ENCODE measurements around the gene GALNT14. TPM values are rescaled to one million over a fixed set of nuclear protein-coding genes. Genes with fewer than 3 reads are reported as not detected.

Gene GALNT14
- total and polyA plus RNA-seq, 12 donors = 0.39 to 8.9 (median 1.7) TPM; not detected in 2

DNA sequence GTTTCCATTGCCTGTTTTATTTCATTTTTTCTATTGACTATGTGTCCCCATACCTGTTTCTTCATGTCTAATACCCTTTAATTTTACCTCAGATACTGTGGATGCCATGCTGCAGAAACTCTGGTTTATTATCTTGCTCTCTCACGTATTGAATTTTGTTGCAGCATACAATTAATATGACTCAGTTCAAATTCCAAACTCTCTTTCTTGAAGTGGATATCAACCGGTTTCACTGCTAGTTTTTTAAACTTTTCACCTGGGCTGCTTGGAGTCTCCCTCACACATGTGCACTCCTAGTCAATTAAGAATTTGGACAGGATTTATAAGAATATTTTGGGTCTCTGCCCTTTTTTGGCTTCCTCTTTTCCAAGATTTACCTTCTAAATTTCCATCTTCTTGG lies 260.4 kb downstream of the GALNT14 start:
- TF ChIP-seq, protein P1, sequence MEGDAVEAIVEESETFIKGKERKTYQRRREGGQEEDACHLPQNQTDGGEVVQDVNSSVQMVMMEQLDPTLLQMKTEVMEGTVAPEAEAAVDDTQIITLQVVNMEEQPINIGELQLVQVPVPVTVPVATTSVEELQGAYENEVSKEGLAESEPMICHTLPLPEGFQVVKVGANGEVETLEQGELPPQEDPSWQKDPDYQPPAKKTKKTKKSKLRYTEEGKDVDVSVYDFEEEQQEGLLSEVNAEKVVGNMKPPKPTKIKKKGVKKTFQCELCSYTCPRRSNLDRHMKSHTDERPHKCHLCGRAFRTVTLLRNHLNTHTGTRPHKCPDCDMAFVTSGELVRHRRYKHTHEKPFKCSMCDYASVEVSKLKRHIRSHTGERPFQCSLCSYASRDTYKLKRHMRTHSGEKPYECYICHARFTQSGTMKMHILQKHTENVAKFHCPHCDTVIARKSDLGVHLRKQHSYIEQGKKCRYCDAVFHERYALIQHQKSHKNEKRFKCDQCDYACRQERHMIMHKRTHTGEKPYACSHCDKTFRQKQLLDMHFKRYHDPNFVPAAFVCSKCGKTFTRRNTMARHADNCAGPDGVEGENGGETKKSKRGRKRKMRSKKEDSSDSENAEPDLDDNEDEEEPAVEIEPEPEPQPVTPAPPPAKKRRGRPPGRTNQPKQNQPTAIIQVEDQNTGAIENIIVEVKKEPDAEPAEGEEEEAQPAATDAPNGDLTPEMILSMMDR (IDR thresholded peaks at IDR 0.05) = no peak
- no peak for TF ChIP-seq POLR2A (IDR thresholded peaks at IDR 0.05)
- no peaks in the 10 kb centered on the region for H3K36me3 ChIP-seq (replicated peaks in 1 of 2)
- H3K27me3 ChIP-seq = no peaks in the 10 kb centered on the region
- H3K4me1 ChIP-seq (replicated peaks in 1 of 2) = no peaks in the 10 kb centered on the region
- no peak for DNase-seq
- intact Hi-C loops (cut with DNase I) = no loop called here
- WGBS, 4 donors = 72 to 80% (median 77%) methylated on average over 2 of the region's 2 CpGs
- no peak overlapping the region for H3K4me3 ChIP-seq
- no peaks in the 10 kb centered on the region for H3K9me3 ChIP-seq (replicated peaks in 1 of 3)
- no peak overlapping the region for H3K27ac ChIP-seq

DNA sequence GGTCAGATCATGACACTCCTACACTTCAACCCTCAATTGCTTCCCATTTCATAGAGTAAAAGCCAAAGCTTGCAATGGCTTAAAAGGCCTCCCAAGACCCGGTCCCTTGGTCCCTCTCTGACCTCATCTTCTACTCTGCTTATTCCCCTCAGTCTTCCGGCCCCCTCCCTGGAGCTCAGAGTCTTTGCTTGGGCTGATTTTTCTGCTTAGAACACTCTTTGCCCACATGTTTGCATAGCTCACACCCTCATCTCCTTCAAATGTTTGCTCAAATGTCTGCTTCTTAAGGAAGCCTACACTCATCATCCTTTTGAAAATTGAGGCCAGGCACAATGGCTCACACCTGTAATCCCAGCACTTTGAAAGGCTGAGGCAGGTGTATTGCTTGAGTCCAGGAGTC lies 265.4 kb downstream of the GALNT14 start:
- no peak for DNase-seq
- no peaks in the 10 kb centered on the region for H3K4me1 ChIP-seq (replicated peaks in 1 of 2)
- 62 to 75% (median 71%) methylated on average over 2 of the region's 2 CpGs for WGBS, 4 donors
- no peaks in the 10 kb centered on the region for H3K27me3 ChIP-seq
- H3K36me3 ChIP-seq (replicated peaks in 1 of 2) = no peaks in the 10 kb centered on the region
- no peaks in the 10 kb centered on the region for H3K9me3 ChIP-seq (replicated peaks in 1 of 3)
- H3K4me3 ChIP-seq = no peak overlapping the region
- H3K27ac ChIP-seq = peak overlapping the region in 1 of 5 donors; percentile 26
- intact Hi-C loops (cut with DNase I) = no loop called here
- TF ChIP-seq POLR2A (IDR thresholded peaks at IDR 0.05) = no peak

DNA sequence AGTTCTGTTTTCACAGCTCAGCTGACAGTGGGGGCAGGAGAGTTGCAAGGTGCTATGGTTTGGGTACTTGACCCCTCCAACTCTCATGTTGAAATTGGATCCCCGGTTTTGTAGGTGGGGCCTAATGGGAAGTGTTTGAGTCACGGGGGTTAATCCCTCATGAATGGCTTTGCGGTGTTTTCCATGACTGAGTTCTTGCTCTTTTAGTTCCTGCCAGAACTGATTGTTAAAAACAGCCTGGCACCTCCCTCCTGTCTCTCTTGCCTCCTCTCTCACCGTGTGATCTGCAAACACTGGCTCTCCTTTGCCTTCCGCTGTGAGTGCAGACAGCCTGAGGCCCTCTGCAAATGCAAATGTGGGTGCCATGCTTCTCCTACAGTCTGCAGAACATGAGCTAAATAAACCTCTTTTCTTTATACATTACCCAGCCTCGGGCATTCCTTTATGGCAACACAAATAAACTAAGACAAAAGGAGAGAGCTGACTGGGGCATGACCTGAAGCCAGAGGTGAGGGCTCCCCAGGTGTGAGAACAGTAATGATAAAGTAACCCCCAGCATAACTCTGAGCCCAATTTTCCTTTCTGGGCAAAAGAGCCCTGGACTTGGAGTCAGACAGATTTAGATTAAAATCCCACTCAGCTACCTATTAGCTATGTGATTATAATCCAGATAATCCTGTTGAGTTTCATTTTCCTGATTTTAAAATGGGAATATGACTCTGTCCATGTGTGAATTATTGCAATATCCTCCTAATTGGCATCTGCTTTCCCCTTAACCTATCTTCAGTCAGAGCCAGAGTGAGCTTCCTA lies 266.1 kb downstream of the GALNT14 start:
- TF ChIP-seq, protein P1 (IDR thresholded peaks at IDR 0.05) = no peak
- TF ChIP-seq POLR2A (IDR thresholded peaks at IDR 0.05) = no peak
- Histone ChIP-seq H3K27me3 (no peaks in the 10 kb centered on the region), H3K4me1 (replicated peaks in 1 of 2) (no peaks in the 10 kb centered on the region), H3K9me3 (replicated peaks in 1 of 3) (no peaks in the 10 kb centered on the region), H3K4me3 (no peak overlapping the region), H3K36me3 (replicated peaks in 1 of 2) (no peaks in the 10 kb centered on the region), H3K27ac (no peak overlapping the region)
- DNase-seq = no peak
- WGBS, 4 donors = 25 to 38% (median 32%) methylated on average over 6 of the region's 6 CpGs
- intact Hi-C loops (cut with DNase I) = no loop called here

DNA sequence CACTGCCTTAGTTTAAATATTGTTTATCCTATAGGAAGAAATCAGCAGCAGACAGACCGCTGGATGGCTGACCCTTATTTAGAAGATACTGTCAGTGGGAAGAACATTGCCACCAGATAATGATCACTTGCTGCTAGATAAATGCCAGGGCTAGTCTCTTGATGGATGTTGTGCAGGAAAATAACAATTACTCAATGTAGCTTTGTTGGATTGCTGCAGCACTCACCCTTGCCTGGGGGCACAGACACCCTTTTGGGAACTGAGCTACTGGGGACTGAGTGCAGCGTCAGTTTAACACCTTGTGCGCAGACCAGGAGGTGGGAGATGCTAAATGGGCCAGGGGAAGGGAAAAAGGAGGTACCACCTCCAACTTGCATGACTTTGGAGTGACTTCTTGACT lies 266.8 kb downstream of the GALNT14 start:
- no peak overlapping the region for H3K27ac ChIP-seq
- DNase-seq = peak in 2 of 7 donors; percentile 25 to 78
- H3K4me3 ChIP-seq = no peak overlapping the region
- H3K36me3 ChIP-seq (replicated peaks in 1 of 2) = no peaks in the 10 kb centered on the region
- H3K9me3 ChIP-seq (replicated peaks in 1 of 3) = no peaks in the 10 kb centered on the region
- H3K27me3 ChIP-seq = no peaks in the 10 kb centered on the region
- no peaks in the 10 kb centered on the region for H3K4me1 ChIP-seq (replicated peaks in 1 of 2)
- intact Hi-C loops (cut with DNase I) = no loop called here
- WGBS, 4 donors = 43 to 53% (median 49%) methylated on average over 3 of the region's 3 CpGs
- TF ChIP-seq, protein P1 (IDR thresholded peaks at IDR 0.05) = no peak

DNA sequence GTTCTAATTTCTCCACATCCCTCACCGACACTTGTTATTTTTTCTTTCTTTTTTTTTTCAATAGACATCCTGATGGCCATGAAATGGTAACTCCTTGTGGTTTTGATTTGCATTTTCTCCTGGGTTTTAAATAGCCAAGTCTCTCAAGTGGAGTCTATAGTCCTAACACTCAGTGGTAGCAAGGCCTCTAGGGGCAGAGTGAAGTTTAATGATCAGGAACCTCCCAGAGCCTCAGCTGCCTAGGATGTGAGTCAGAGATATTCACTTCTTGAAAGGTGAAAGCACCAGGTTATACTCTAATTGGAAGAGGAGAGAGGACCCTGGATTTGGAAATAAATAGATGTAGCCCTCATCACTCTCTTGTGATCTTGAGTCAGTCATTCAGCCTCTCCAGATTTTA lies 268.3 kb downstream of the GALNT14 start:
- no peaks in the 10 kb centered on the region for H3K9me3 ChIP-seq (replicated peaks in 1 of 3)
- intact Hi-C loops (cut with DNase I) = loop anchor here (10.0 kb wide), 1 partner anchor 155 kb away; no protein-coding TSS in a partner anchor
- DNase-seq = no peak
- H3K4me1 ChIP-seq (replicated peaks in 1 of 2) = no peaks in the 10 kb centered on the region
- 93 to 95% (median 94%) methylated on average over 1 of the region's 1 CpG for WGBS, 4 donors
- H3K4me3 ChIP-seq = no peak overlapping the region
- H3K27me3 ChIP-seq = no peaks in the 10 kb centered on the region
- TF ChIP-seq, protein P1 (IDR thresholded peaks at IDR 0.05) = no peak
- no peak for TF ChIP-seq POLR2A (IDR thresholded peaks at IDR 0.05)
- H3K36me3 ChIP-seq (replicated peaks in 1 of 2) = no peaks in the 10 kb centered on the region
- H3K27ac ChIP-seq = no peak overlapping the region

Measured in adrenal gland (tissue), 12 donors.